H9 (cell line): ENCODE measurements around the gene C13orf42. TPM values are rescaled to one million over a fixed set of nuclear protein-coding genes. Genes with fewer than 3 reads are reported as not detected.

ENCODE experiments used
- DNase-seq: peaks from one replicate; pipeline ENCODE4 v3.0.0-alpha.2; 2017
- H2AFZ ChIP-seq: one replicate; pipeline ENCODE4 v1.6.1; 2013; ENCODE audit warnings: mild to moderate bottlenecking, low read length, control low read depth, moderate library complexity
- H2AK5ac ChIP-seq: 2 replicates; pipeline ENCODE4 v1.6.1; 2013; ENCODE audit warnings: low read length, control low read depth, mixed read lengths; ENCODE audit not compliant: insufficient read length
- H2BK120ac ChIP-seq: one replicate; pipeline ENCODE4 v1.6.1; 2013; ENCODE audit warnings: low read depth, mild to moderate bottlenecking, low read length, control low read depth, inconsistent platforms; ENCODE audit not compliant: poor library complexity, severe bottlenecking
- H2BK12ac ChIP-seq: 2 replicates; pipeline ENCODE4 v1.6.1; 2013; ENCODE audit warnings: low read length, control low read depth, mixed read lengths, low read depth; ENCODE audit not compliant: insufficient read length
- H2BK15ac ChIP-seq: 2 replicates; pipeline ENCODE4 v1.6.1; 2013; ENCODE audit warnings: low read depth, low read length, control low read depth
- H2BK20ac ChIP-seq: one replicate; pipeline ENCODE4 v1.6.1; 2013; ENCODE audit warnings: low read depth, mild to moderate bottlenecking, low read length, control low read depth, inconsistent platforms; ENCODE audit not compliant: poor library complexity, severe bottlenecking
- H2BK5ac ChIP-seq: 2 replicates; pipeline ENCODE4 v1.6.1; 2013; ENCODE audit warnings: low read length, control low read depth, mixed read lengths; ENCODE audit not compliant: insufficient read length
- H3K14ac ChIP-seq: 2 replicates; pipeline ENCODE4 v1.6.1; 2013; ENCODE audit warnings: low read length, control low read depth; ENCODE audit not compliant: insufficient read depth
- H3K18ac ChIP-seq: 2 replicates; pipeline ENCODE4 v1.6.1; 2013; ENCODE audit warnings: low read depth, mild to moderate bottlenecking, mixed read lengths, low read length, control low read depth; ENCODE audit not compliant: insufficient read length
- H3K23ac ChIP-seq: 2 replicates; pipeline ENCODE4 v1.6.1; 2013; ENCODE audit warnings: low read length, control low read depth, mixed read lengths, low read depth; ENCODE audit not compliant: insufficient read length
- H3K23me2 ChIP-seq: 2 replicates; pipeline ENCODE4 v1.6.1; 2013; ENCODE audit warnings: low read depth, mild to moderate bottlenecking, mixed read lengths, low read length, control low read depth; ENCODE audit not compliant: insufficient read length, poor library complexity, severe bottlenecking
- H3K27ac ChIP-seq: 2 replicates; pipeline ENCODE4 v1.5.1; 2013; ENCODE audit warnings: low read length, control low read depth, mixed read lengths, low read depth; ENCODE audit not compliant: insufficient read length
- H3K27me3 ChIP-seq: 2 replicates; pipeline ENCODE4 v1.6.1; 2013; ENCODE audit warnings: low read length, control low read depth, inconsistent platforms; ENCODE audit not compliant: insufficient read depth
- H3K4ac ChIP-seq: 2 replicates; pipeline ENCODE4 v1.6.1; 2013; ENCODE audit warnings: low read depth, mild to moderate bottlenecking, control low read depth, inconsistent platforms, low read length, moderate library complexity
- H3K4me1 ChIP-seq: 2 replicates; pipeline ENCODE4 v1.6.1; 2013; ENCODE audit warnings: low read length, control low read depth, inconsistent platforms; ENCODE audit not compliant: insufficient read depth
- H3K4me2 ChIP-seq: 2 replicates; pipeline ENCODE4 v1.6.1; 2013; ENCODE audit warnings: low read length, control low read depth, mixed read lengths; ENCODE audit not compliant: insufficient read length, insufficient read depth
- H3K56ac ChIP-seq: 2 replicates; pipeline ENCODE4 v1.6.1; 2013; ENCODE audit warnings: low read depth, mild to moderate bottlenecking, mixed read lengths, low read length, control low read depth; ENCODE audit not compliant: insufficient read length
- H3K79me1 ChIP-seq: 2 replicates; pipeline ENCODE4 v1.6.1; 2013; ENCODE audit warnings: low read depth, mild to moderate bottlenecking, moderate library complexity, low read length, control low read depth, inconsistent platforms; ENCODE audit not compliant: insufficient read depth, poor library complexity, severe bottlenecking
- H3K79me2 ChIP-seq: 2 replicates; pipeline ENCODE4 v1.6.1; 2013; ENCODE audit warnings: low read length, control low read depth, inconsistent platforms; ENCODE audit not compliant: insufficient read depth
- H3K9ac ChIP-seq: 2 replicates; pipeline ENCODE4 v1.6.1; 2013; ENCODE audit warnings: low read length, control low read depth, mixed read lengths; ENCODE audit not compliant: insufficient read length; ENCODE audit errors: extremely low read depth
- H3K9me3 ChIP-seq: one replicate; pipeline ENCODE4 v1.6.1; 2013; ENCODE audit warnings: low read depth, low read length, inconsistent platforms; ENCODE audit not compliant: control insufficient read depth
- H3T11ph ChIP-seq: one replicate; pipeline ENCODE4 v1.6.1; 2013; ENCODE audit warnings: mild to moderate bottlenecking, low read length, control low read depth, inconsistent platforms
- H4K20me1 ChIP-seq: one replicate; pipeline ENCODE4 v1.6.1; 2013; ENCODE audit not compliant: control insufficient read depth, insufficient read length, insufficient read depth
- H4K5ac ChIP-seq: 2 replicates; pipeline ENCODE4 v1.6.1; 2013; ENCODE audit warnings: low read depth, mild to moderate bottlenecking, mixed read lengths, low read length, control low read depth; ENCODE audit not compliant: insufficient read length
- H4K8ac ChIP-seq: replicated peaks from 2 replicates; pipeline ENCODE4 v1.6.1; 2013; ENCODE audit warnings: low read length, control low read depth, mixed read lengths, low read depth; ENCODE audit not compliant: insufficient read length
- H4K91ac ChIP-seq: 2 replicates; pipeline ENCODE4 v1.6.1; 2013; ENCODE audit warnings: low read depth, mild to moderate bottlenecking, moderate library complexity, mixed read lengths, low read length, control low read depth; ENCODE audit not compliant: insufficient read length
- H3K27ac Mint-ChIP-seq, 3 experiments: 2 replicates in 2 of 3; 3 replicates in 1 of 3; pipeline ENCODE4 v1.8.0; 2020 to 2021; ENCODE audit warnings: mixed read lengths in 3 of 3, mild to moderate bottlenecking in 1 of 3, moderate library complexity in 1 of 3
- H3K27me3 Mint-ChIP-seq: 2 replicates; pipeline ENCODE4 v1.8.0; 2021; ENCODE audit warnings: low read depth, mild to moderate bottlenecking, moderate library complexity, mixed read lengths
- H3K36me3 Mint-ChIP-seq, 3 experiments: 2 replicates in 2 of 3; 3 replicates in 1 of 3; pipeline ENCODE4 v1.8.0; 2020 to 2021; ENCODE audit warnings: low read depth in 3 of 3, mixed read lengths in 3 of 3; ENCODE audit not compliant: insufficient read depth in 1 of 3
- H3K4me1 Mint-ChIP-seq, 2 experiments: 2 replicates each; pipeline ENCODE4 v1.8.0; 2020; ENCODE audit warnings: mixed read lengths in 2 of 2
- H3K4me3 Mint-ChIP-seq, 2 experiments: 2 replicates in 1 of 2; 3 replicates in 1 of 2; pipeline ENCODE4 v1.8.0; 2020 to 2021; ENCODE audit warnings: mild to moderate bottlenecking in 2 of 2, mixed read lengths in 2 of 2, moderate library complexity in 1 of 2
- H3K9me3 Mint-ChIP-seq, 2 experiments: 2 replicates in 1 of 2; 3 replicates in 1 of 2; pipeline ENCODE4 v1.8.0; 2020; ENCODE audit warnings: mild to moderate bottlenecking in 2 of 2, mixed read lengths in 2 of 2, moderate library complexity in 1 of 2
- CTCF ChIP-seq: fragments of 200-600 bp; sonication (generic); conservative IDR thresholded peaks from 3 replicates; pipeline ENCODE4 v1.8.0; 2021; ENCODE audit warnings: antibody characterized with exemption, mild to moderate bottlenecking
- WGBS: extraction: QIAGEN DNeasy Blood & Tissue Kit; methylation state at CpG from one replicate; pipeline ENCODE4 v1.1.7; 2013; ENCODE audit warnings: missing lambda C conversion rate, low lambda C conversion rate, mixed read lengths; ENCODE audit not compliant: insufficient read length; ENCODE audit errors: extremely low coverage; 5-methylcytosine and 5-hydroxymethylcytosine counted together
- total RNA-seq: library from RNA; stranded (reverse); gene quantifications from 2 replicates; pipeline ENCODE4 v1.2.1, GENCODE V29; 2021

C13orf42 gene
- total RNA-seq, 1 experiment from 2014 or later, result 16.5 TPM

- H3K27ac Mint-ChIP-seq, result no peak overlapping the region
- Histone ChIP-seq H3K79me1 (no peaks in the 10 kb centered on the region), H2BK120ac (no peak overlapping the region), H3K27me3 (0 out of 2 replicates have a peak, but pooled peaks cover 3% of the 10 kb centered on the region), H3K56ac (no peak overlapping the region), H2BK5ac (no peak overlapping the region), H4K20me1 (no peaks in the 10 kb centered on the region), H2BK15ac (no peak overlapping the region), H4K5ac (no peak overlapping the region), H3K23me2 (no peaks in the 10 kb centered on the region), H3K9me3 (no peaks in the 10 kb centered on the region), H4K8ac (no peak overlapping the region), H4K91ac (no peak overlapping the region), H3K18ac (no peak overlapping the region), H3K4me1 (no peaks in the 10 kb centered on the region), H3T11ph (no peak overlapping the region), H2BK12ac (no peak overlapping the region), H2BK20ac (no peak overlapping the region), H3K9ac (no peak overlapping the region), H3K79me2 (no peaks in the 10 kb centered on the region), H3K4ac (no peak overlapping the region), H2AFZ (no peak overlapping the region), H3K4me2 (no peak overlapping the region), H3K27ac (no peak overlapping the region), H2AK5ac (no peak overlapping the region), H3K14ac (no peak overlapping the region), H3K23ac (no peak overlapping the region)
- no CpG with 5 or more reads among the region's 13 CpGs for WGBS
- no peak overlapping the region for H3K4me3 Mint-ChIP-seq
- DNase-seq, result no peak
- no peaks in the 10 kb centered on the region; the same call in 1 of the 2 replicates for H3K27me3 Mint-ChIP-seq
- H3K36me3 Mint-ChIP-seq, result no peaks in the 10 kb centered on the region; a peak in 1 of 7 replicates
- peaks cover 3 to 13% of the 10 kb centered on the region in 2 experiments; a peak in 3 of 4 replicates for H3K4me1 Mint-ChIP-seq
- peak; percentile 47 for TF ChIP-seq CTCF
- no peaks in the 10 kb centered on the region for H3K9me3 Mint-ChIP-seq
Observed at GRCh38 chr13:51044023-51044665, 66.9 kb downstream of the C13orf42 start.
